ENCODE data around the gene TP53.
"Not testable (repeated sequence)": the region's sequence is repeated elsewhere in the genome, so short reads cannot be mapped to it uniquely, and the experiment has no call there.

TP53 gene

DNA sequence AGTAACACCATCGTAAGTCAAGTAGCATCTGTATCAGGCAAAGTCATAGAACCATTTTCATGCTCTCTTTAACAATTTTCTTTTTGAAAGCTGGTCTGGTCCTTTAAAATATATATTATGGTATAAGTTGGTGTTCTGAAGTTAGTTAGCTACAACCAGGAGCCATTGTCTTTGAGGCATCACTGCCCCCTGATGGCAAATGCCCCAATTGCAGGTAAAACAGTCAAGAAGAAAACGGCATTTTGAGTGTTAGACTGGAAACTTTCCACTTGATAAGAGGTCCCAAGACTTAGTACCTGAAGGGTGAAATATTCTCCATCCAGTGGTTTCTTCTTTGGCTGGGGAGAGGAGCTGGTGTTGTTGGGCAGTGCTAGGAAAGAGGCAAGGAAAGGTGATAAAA is 14.1 kb downstream of the TP53 start:
- DNase-seq = peak; percentile 26

DNA sequence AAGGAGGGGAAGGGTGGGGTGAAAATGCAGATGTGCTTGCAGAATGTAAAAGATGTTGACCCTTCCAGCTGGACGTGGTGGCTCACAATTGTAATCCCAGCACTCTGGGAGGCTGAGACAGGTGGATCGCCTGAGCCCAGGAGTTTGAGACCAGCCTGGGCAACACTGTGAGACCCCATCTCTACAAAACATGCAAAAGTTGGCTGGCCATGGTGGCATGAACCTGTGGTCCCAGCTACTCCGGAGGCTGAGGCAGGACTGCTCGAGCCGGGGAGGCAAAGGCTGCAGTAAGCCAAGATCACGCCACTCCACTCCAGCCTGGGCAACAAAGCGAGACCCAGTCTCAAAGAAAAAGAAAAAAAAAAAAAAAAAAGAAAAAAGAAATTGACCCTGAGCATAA is 18.8 kb downstream of the TP53 start:
- DNase-seq = no peak

DNA sequence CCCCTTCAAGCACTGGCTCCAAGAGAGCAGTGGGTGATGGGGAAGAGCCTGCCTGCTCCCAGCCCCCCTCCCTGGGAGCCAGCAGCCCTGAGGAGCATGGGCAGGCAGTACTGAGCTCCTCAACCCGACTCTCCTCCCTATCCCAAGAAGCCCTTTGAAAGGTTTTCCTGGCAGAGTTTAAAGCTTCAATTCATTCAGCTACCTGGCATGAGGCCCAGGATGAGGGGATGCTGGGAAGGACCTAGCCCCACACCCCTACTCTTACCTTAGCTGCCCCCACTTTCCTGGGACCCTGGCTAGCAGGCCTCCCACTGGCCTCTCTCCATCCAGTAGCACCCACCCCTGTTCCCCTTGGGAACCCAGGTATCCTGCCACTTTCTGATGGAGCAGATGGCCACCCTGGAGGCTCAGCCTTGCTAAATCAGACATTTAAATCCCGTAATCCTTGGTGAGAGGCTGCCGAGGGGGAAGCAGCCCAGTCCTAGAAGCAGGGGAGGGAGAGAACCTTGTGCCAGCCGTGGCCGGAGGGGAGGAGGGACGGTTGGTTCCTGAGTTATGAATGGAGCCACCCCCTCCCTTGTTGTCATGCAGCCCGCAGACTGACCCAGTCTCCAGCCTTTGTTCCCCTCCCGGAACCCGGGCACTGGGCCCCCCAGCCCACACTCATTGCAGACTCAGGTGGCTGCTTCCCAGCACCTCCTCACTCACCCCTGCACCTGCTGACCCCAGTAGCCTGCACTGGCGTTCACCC is 19.5 kb downstream of the TP53 start:
- no peak for DNase-seq

DNA sequence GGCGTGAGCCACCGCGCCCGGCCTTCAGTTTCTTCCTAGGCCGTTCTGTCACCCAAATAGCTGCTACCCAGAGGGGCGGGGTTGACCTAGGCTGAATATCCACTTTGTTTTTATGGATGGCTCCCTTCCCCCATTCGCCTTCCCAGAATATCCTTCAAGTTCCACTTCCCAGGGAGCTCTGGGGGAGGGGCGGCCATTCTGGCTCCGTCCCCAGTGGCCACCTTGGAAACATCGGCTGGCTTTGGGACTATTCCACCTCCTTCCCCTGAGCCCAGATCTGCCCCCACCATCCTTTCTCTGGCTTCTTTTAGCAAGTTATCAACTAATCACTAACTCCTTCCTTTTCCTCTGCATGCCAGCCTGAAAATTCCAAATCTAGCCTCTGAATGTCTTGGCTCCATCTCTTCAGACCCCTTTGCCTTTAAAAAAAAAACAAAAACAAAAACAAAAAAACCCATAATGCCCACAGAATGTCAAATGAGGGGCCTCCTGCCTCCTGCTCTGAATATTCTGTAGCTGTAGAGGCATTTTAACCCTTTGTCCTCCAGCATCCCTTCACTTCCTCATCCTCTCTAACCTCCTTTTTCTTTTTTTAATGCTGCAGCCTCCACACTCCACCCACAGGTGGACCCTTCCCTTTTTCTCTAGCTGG is 30.2 kb downstream of the TP53 start:
- no peak for DNase-seq

DNA sequence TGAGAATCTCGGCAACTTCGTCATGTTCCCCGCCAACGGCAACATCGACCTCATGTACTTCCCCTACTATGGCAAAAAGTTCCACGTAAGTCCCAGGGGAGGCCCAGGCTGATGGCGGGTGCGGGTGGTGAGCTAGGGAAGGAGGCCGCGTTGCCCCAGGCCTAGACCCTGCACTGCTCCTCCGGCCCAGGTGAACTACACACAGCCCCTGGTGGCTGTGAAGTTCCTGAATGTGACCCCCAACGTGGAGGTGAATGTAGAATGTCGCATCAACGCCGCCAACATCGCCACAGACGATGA is 31.8 kb downstream of the TP53 start:
- no peak for DNase-seq

DNA sequence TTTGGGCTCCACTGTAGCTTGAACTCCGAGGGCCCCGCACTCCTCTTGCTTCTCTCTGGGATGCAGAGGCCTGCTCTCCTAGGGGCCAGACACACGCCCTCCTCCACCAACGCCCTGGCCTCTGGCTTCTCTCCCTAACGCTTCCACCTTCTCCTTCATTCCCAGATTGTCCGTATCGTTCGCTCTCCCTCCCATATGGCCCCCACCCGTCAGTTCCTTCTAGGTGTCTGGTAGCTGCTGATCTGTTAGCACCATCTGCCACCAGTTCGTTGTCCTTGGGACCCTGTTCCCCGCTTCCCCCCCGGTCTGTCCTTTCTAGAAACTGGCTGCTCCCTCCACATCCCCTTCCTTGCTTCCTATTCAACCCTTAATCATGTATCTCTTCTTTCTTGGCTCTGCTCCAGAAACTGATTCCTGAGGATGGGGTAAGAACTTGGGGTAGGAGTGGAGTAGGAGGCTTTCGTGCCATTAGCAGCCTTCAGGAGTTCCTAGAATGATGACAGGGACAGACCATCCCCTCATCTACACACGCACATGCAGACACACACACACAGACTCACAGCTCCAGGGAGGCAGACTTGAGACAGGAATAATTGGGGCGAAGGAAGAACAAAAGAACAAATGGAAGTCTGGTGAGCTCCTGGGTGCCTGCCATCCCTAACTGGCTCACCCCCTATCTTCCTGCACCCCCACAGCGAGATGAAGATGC is 32.3 kb downstream of the TP53 start:
- DNase-seq = no peak

DNA sequence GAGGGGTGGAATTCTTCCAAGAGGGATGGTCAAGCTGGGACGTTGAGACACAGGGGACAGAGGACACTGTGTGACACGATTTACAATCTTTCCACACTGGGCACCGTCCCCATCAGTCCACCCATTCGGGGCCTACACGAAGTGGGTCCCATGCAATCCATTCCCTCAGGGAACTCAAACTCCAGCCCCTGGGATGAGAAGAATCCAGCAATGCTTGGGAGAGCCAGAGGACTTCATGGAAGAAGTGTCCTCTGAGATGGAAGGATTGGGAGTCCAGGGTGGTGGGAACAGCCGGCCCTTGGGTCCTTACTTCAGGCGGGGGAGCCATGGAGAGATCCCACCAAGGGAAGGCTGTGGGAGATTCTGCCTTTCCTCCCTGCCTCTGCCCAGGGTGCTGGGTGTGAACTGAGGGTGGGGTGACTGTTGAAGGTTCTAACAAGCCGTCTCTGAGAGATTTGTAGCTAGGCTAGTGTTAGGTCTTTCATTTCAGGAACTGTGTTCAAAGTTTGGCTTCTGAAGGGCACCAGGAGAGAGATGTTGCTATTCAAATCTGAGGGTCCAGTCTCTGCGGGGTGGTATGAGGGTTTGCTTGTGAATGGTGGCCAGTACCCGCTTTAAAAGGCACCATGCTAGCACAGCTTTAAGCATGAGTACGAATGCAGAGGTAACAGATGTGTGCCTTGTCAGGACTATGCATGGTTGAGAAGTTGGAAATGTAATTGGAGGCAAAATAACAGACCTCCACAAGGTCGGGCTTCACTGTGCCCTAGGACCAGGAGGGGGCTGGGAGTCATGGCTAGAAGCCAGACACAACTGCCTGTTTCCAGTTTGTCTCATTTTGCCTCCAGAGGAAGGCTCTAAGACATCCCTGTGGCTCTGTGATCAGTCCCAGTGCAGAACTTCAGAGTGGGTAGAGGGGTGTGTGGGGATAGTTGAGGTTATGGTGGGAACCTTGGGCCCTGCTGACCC is 34.6 kb downstream of the TP53 start:
- no peak for DNase-seq

DNA sequence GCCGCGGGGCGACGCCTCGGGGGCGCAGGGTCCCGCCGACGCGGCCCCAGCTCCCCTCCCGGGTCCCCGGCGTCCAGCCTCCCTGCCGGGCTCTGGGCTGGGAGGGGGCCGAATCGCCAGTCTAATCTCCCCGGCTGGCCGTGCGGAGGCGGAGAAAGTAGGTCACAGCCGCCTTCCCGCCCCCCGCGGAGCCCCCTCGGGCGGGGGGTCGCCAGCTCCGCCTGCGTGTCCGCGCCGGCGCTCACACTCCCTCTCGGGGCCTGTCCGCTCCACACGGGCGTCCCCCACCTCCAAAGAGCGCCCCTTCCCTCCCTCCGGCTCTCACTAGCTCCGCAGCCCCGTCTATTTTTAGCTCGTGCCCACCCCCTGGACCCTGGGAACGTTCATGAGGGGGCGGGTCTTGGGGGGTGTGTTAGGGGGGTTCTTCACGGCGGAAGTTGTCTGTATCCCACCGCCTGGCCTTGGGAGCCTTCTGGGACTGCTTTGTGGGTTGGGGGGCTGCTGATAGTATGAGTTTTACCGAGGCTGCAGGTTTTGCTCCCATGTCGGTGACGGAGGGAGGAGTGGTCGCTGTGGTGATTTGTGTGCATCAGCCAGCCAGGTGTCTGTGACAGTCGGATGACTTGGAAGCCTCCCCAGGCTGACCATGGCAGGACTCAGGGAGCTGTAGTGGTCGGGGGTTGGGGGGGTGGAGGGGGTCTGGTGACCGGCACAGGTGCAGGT is 35.5 kb downstream of the TP53 start:
- no peak for DNase-seq

DNA sequence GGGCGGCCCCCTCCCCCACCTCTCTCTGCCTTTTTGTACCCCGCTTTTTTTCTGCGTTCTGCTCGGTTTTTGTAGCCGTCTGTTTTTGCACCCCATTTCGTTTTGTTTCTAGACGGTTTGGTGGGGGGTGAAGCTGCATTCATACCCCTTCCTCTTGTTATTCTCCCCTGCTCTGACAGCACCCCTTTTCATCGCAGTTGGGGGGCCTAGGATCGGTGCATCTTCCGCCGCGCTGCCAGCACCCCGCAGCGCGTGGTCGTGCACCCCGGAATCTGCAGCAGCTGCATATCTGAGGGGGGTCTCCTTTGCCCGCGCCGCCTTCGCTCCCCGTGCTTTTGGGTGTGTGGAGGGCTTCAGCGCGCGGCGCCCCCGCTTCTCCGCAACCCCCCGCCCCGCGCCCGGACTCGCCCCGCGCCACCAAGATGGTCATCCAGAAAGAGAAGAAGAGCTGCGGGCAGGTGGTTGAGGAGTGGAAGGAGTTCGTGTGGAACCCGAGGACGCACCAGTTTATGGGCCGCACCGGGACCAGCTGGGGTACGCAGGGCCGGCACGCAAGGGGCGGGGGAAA is 36.1 kb downstream of the TP53 start:
- no peak for DNase-seq

DNA sequence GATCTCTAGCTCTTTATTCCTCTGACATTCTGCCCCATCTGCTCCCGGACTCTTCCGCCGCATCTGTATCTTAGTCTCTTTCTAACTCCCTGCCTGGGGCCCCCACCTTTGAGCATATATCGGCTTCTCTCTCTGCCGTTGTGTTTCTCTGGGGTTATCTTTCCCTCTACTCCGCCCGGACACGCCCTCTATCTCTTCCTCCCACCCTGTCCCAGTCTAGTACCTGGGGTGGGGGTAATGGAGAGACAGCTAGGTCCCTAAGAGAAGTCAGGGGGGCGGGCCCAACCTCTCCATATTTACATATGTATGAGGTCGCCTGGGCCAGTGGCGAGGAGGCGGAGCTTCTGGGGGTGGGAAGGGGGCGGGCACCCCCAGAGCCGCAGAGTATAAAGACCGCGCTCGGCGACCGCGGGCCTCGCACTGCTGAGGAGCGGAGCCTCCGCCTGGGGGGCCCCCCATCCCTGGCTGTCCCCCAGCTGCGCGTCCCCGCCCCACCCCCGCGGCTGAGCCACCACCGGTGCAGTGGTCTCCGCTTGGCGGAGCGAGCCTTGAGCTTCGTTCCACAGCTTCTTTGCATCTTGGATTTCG is 36.7 kb downstream of the TP53 start, which contains the start of gene ATP1B2:
ATP1B2 (plus strand) TSS at position 418 of the 588 bp plus-strand sequence. CDS start 593 bp downstream, outside the sequence.
- DNase-seq = peak; percentile 69

DNA sequence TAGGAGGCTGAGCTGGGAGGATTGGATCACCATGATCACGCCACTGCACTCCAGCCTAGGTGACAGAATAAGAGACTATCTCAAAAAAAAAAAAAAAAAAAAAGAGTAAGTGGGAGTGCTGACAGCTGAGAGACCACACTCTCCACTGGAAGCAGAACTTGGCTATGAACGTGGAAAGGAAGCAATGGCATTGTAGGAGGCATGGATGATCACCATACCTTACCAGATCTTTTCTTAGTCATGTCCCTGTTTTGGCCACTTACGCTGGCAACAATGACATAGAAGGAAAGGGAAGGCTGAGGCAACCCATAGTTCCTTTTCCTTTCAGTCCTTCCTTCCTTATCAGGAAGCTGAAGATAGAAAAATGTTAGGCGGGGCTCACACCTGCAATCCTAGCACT is 40.3 kb downstream of the TP53 start:
- no peak for DNase-seq

DNA sequence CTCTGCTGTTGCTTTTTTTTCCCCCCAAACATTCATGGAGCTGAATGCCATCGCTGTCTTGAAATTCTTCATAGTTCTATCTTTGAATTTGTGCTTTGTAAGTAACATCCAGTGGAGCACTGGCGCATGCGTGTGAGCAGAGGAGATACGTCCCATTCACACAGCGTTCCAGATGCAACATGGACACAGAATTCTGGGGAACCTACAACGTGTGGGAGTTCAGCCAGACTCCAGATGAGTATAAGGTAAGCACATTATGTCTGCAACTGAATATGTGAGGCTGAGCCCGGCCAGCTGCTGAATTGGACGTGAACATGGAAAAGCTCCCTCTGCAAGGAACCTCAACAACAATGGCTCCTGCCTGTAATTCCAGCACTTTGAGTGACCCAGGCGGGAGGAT is 40.8 kb downstream of the TP53 start:
- no peak for DNase-seq

DNA sequence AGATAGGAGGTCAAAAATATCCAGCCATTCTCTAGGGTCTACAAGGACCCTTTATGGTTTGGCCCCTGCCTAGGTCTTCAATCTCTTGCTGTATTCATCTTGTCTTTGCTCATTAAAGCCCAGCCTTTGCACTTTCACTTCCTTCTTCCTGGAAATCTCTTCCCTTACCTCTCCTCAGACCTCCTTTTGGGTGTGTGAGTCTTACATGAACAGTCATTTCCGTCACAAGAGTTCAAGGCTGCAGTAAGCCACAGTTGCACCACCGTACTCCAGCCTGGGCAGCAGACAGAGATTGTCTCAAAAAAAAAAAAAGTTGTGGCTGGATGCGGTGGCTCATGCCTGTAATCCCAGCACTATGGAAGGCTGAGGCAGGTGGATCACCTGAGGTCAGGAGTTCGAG is 42.5 kb downstream of the TP53 start:
- no peak for DNase-seq

DNA sequence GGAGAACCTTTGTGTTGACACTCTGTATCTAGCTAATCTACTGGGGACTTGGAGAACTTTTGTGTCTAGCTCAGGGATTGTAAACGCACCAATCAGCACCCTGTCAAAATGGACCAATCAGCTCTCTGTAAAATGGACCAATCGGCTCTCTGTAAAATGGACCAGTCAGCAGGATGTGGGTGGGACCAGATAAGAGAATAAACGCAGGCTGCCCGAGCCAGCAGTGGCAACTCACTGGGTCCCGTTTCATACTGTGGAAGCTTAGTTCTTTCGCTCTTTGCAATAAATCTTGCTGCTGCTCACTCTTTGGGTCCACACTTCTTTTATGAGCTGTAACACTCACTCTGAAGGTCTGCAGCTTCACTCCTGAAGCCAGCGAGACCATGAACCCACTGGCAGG is 45.7 kb downstream of the TP53 start:
- not testable (repeated sequence) for DNase-seq

DNA sequence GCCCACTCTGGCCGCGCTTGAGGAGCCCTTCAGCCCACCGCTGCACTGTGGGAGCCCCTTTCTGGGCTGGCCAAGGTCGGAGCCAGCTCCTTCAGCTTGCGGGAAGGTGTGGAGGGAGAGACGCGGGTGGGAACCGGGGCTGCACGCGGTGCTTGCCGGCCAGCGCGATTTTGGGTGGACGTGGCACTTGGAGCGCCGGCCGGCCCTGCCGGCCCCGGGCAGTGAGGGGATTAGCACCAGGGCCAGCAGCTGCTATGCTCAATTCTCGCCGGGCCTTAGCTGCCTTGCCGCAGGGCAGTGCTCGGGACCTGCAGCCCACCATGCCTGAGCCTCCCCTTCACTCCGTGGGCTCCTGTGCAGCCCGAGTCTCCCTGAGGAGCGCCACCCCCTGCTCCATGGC is 46.5 kb downstream of the TP53 start:
- DNase-seq = no peak

DNA sequence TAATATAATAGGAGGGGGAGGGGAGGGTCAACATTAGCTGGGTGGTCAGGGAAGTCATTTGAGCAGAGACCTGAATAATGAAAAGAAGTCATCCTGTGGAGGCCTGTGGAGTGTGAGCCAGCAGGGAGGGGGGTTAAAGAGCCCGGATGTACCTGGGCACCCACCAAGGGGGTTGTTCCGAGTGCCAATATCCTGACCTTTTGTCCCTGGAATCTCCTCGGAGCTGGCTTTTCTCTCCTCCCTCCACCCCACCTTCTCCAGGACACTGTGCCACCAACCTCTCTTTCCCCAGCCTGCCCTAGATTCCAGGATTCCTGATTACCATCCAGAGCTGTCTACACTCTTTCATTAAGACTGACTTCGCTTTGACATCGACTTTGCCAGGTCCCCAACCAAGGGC is 51.1 kb downstream of the TP53 start:
- DNase-seq = no peak

DNA sequence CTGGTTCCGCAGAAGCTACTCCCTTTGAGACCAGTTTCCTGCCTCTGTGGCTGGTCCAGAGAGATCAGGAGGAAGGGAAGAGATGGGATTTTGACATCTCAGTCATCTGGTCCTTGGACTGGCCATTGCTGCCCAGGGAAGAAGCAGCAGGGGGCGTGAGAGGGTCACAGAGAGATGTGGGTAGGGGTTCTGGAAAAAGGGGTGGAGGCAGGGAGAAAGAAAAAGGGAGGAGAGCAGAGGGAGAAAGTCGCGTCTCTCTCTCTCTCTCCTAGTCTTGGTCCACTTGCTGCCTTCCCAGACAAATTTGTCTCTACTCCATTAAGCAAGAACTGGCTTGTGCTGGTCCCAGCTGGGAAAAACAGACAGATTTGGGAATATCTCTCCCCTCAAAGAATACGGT is 52.9 kb downstream of the TP53 start:
- DNase-seq = no peak

DNA sequence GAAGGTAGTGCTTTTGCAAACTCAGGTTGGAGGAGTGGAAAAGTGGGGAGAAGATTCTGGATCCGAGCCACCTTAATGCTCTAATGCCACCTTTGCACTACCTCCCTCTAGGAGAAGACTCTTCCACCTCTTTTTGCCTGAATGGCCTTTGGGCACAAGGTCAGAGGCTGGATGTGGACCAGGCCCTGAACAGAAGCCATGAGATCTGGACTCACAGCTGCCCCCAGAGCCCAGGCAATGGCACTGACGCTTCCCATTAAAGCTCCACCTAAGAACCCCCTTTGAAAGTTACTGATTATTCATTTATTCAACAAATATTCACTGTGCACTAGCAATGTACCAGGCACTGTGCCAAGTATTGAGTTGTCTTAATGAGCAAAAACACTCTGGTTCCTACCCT is 54.2 kb downstream of the TP53 start:
- no peak for DNase-seq

DNA sequence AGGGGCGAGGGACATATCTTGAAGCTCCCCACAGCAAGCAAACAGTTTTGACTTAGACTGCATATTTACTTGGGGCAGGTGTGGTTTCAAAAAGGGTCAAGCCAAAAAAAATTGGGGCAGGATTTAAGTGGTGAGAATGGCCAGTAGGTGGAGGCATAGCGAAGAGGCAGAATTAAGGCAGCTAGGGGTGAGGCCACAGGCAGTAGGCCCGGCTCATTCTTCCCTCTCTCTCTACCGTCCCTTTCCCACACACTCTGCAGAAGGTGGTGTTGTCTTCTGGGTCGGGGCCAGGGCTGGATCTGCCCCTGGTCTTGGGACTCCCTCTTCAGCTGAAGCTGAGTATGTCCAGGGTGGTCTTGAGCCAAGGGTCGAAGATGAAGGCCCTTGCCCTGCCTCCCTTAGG is 54.8 kb downstream of the TP53 start:
- no peak for DNase-seq

DNA sequence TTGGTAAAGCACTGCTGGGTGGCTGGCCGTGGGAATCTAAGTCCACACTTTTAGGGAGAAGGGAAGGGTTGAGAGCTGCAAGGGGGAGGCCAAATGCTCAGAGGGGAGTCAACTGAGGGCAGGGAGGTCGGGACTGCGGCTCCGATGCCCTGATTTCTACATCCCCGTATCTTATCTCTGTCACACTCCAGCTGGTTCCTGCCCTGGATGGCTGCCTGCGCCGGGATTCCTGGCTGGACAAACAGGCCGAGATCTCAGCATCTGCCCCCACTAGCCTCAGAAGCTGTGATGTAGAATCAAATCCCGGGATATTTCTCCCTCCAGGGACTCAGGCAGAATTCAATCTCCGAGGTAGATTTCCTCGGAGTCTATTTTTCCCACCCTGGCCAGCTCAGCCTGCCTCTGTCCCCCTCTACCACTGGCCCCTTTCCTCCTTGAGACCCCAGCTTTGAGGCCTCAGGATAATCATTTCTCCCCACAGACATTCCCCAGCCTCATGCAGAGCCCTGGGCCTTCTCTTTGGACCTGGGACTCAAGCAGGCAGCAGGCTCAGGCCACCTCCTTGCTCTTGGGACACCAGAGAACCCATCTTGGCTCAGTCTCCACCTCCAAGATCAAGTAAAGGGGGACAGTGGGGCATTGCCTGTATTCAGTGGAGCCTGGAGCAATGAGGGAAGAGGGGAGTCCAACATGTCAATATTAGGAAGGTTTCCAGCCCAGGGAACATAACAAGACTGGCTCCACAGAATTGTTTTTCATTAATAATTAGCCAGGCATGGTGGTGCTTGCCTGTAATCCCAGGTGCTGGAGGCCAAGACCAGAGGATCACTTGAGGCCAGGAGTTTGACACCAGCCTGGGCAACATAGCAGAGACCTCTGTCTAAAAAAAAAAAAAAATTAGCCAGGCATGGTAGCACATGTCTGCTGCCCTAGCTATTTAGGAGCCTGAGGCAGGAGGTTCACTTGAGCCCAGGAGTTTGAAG is 55.6 kb downstream of the TP53 start:
- DNase-seq = no peak

All from stimulated activated naive CD4-positive, alpha-beta T cell treated with Interleukin-2 at 50 U/mL for 16 hours (primary cell).